Keratinocyte (primary cell): ENCODE data around the gene RABGAP1.

Experiments used
- EZH2 ChIP-seq: IDR thresholded peaks from one replicate; pipeline ENCODE4 v1.6.1; 2012; ENCODE audit warnings: inconsistent platforms, mild to moderate bottlenecking, low read length, moderate library complexity
- TF ChIP-seq, protein P1 (sequence below), 3 experiments: IDR thresholded peaks in 1 of 3; conservative IDR thresholded peaks in 1 of 3; optimal IDR thresholded peaks in 1 of 3; 2 replicates in 2 of 3; 3 replicates in 1 of 3; pipeline versions ENCODE3 to v1.5.1; 2011; ENCODE audit warnings: low read length in 3 of 3, mild to moderate bottlenecking in 3 of 3, moderate library complexity in 2 of 3, control low read depth in 1 of 3, inconsistent platforms in 1 of 3; ENCODE audit not compliant: insufficient read depth in 2 of 3; ENCODE audit errors: extremely low read depth in 1 of 3

DNA sequence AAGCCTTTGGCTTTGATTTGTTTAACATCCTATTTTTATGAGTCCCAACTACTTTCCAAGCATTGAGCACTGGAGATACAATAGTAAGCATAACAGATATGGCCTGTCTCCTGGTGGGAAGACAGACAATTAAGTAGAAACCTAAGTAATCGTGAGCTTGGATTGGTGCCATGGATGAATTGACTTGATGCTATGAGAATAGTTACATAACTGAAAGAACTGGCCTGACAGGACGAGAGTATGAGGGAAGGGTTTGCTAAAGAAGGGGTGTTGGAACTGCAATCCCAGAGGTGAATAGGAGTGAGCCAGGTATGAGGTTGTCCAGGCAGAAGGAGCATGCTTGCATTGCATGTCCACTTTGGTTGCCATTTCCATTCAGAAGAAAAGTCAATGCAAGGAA, 145.1 kb downstream of the RABGAP1 start:
- TF ChIP-seq EZH2: no peak
- TF ChIP-seq, protein P1, sequence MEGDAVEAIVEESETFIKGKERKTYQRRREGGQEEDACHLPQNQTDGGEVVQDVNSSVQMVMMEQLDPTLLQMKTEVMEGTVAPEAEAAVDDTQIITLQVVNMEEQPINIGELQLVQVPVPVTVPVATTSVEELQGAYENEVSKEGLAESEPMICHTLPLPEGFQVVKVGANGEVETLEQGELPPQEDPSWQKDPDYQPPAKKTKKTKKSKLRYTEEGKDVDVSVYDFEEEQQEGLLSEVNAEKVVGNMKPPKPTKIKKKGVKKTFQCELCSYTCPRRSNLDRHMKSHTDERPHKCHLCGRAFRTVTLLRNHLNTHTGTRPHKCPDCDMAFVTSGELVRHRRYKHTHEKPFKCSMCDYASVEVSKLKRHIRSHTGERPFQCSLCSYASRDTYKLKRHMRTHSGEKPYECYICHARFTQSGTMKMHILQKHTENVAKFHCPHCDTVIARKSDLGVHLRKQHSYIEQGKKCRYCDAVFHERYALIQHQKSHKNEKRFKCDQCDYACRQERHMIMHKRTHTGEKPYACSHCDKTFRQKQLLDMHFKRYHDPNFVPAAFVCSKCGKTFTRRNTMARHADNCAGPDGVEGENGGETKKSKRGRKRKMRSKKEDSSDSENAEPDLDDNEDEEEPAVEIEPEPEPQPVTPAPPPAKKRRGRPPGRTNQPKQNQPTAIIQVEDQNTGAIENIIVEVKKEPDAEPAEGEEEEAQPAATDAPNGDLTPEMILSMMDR (optimal IDR thresholded peaks at IDR 0.05 in 1 of 3, IDR thresholded peaks at IDR 0.05 in 1 of 3, conservative IDR thresholded peaks at IDR 0.05 in 1 of 3; ENCODE audit: extremely low read depth in 1 of 3, insufficient read depth in 2 of 3, low read length in 3 of 3): no peak
